Right lobe of liver (tissue), 6 donors: ENCODE results near the gene CUBN. TPM values are rescaled to one million over a fixed set of nuclear protein-coding genes. Genes with fewer than 3 reads are reported as not detected.

Source experiments
- ATAC-seq, 4 donors: fragments of 200-7000 bp; cut with Tn5 transposase; one replicate each; pipeline ENCODE4 v1.9.1; 2020; ENCODE audit warnings: mild to moderate bottlenecking in 4 of 4, moderate library complexity in 4 of 4
- DNase-seq, 3 donors: peaks; one replicate each; pipeline ENCODE4 v3.0.0-alpha.2; 2020
- H3K27ac ChIP-seq, 3 donors: fragments of 200-600 bp; one replicate each; pipeline ENCODE4 v1.8.0; 2022
- H3K27me3 ChIP-seq, 2 donors: fragments of 200-600 bp; one replicate each; pipeline ENCODE4 v1.8.0; 2022
- H3K36me3 ChIP-seq, 4 donors: fragments of 200-600 bp; sonication (generic) in 1 of 4; one replicate each; pipeline versions ENCODE4 v1.5.1 to v1.8.0; 2017 to 2022; ENCODE audit warnings: control low read depth in 1 of 4
- H3K4me1 ChIP-seq, 4 donors: fragments of 200-600 bp; sonication (generic) in 1 of 4; one replicate each; pipeline versions ENCODE4 v1.5.1 to v1.8.0; 2017 to 2022; ENCODE audit warnings: control low read depth in 1 of 4
- H3K4me3 ChIP-seq, 3 donors: fragments of 200-600 bp; one replicate each; pipeline ENCODE4 v1.8.0; 2022
- H3K9me3 ChIP-seq, 4 donors: fragments of 200-600 bp; sonication (generic) in 1 of 4; one replicate each; pipeline versions ENCODE4 v1.5.1 to v1.8.0; 2017 to 2022; ENCODE audit warnings: control low read depth in 1 of 4
- POLR2A ChIP-seq: fragments of 450-650 bp; IDR thresholded peaks from one replicate; pipeline ENCODE4 v1.6.1; 2017; ENCODE audit warnings: antibody characterized with exemption, mild to moderate bottlenecking
- WGBS: methylation state at CpG from one replicate; pipeline ENCODE4 v1.1.6; 2018; ENCODE audit warnings: low coverage, low lambda C conversion rate; ENCODE audit not compliant: insufficient coverage; ENCODE audit errors: missing lambda C conversion rate; 5-methylcytosine and 5-hydroxymethylcytosine counted together
- intact Hi-C, 2 donors: fragments of 100-400 bp; cut with DNase I; formaldehyde crosslinking; loops; one replicate each; pipeline versions ENCODE4 v1.11.2 to v1.14.1; 2022
- total RNA-seq, 6 experiments: library from RNA; depleted of rRNA in 2 of 6; stranded (reverse); fragments of >200 nt in 2 of 6; fragmentation: NEBNext Ultra II Directional in 3 of 6; extraction: Animal tissue kit (Norgen Biotek cat#: 25700) in 3 of 6; gene quantifications; one replicate each; pipeline versions ENCODE4 v1.1.0 to v1.2.4, GENCODE V29; 2016 to 2023
- TF ChIP-seq, protein P1 (sequence below), 4 donors: fragments of 200-600 bp in 3 of 4; fragments of 450-650 bp in 1 of 4; IDR thresholded peaks; one replicate each; pipeline versions ENCODE4 v1.5.1 to v1.8.0; 2016 to 2022; ENCODE audit warnings: antibody characterized with exemption in 4 of 4, mild to moderate bottlenecking in 2 of 4
- donor health status: DM: no; HTN: yes; CAD: no.
- donor health status: DM: no; HTN: no; CAD: no.
- donor health status: DM: no; HTN: no; CAD: no.
- donor health status: DM: no; HTN: yes; CAD: no.
- donor health status: DM: no; HTN: yes; CAD: no.

Gene CUBN
- total RNA-seq, 6 experiments from 2014 or later: 0.07 to 0.74 (median 0.27) TPM

- H3K4me3 ChIP-seq: no peak overlapping the region
- WGBS: 60% methylated on average over 4 of the region's 4 CpGs
- H3K4me1 ChIP-seq: no peaks in the 10 kb centered on the region
- TF ChIP-seq, protein P1, sequence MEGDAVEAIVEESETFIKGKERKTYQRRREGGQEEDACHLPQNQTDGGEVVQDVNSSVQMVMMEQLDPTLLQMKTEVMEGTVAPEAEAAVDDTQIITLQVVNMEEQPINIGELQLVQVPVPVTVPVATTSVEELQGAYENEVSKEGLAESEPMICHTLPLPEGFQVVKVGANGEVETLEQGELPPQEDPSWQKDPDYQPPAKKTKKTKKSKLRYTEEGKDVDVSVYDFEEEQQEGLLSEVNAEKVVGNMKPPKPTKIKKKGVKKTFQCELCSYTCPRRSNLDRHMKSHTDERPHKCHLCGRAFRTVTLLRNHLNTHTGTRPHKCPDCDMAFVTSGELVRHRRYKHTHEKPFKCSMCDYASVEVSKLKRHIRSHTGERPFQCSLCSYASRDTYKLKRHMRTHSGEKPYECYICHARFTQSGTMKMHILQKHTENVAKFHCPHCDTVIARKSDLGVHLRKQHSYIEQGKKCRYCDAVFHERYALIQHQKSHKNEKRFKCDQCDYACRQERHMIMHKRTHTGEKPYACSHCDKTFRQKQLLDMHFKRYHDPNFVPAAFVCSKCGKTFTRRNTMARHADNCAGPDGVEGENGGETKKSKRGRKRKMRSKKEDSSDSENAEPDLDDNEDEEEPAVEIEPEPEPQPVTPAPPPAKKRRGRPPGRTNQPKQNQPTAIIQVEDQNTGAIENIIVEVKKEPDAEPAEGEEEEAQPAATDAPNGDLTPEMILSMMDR (IDR thresholded peaks at IDR 0.05): no peak
- TF ChIP-seq POLR2A: no peak
- no peaks in the 10 kb centered on the region for H3K27me3 ChIP-seq
- no peaks in the 10 kb centered on the region for H3K36me3 ChIP-seq
- H3K27ac ChIP-seq: no peak overlapping the region
- DNase-seq: no peak
- intact Hi-C loops: no loop called here
- no peak for ATAC-seq
- no peaks in the 10 kb centered on the region for H3K9me3 ChIP-seq
Observed at GRCh38 chr10:17175551-17175950, 45.9 kb upstream of the CUBN start.

DNA sequence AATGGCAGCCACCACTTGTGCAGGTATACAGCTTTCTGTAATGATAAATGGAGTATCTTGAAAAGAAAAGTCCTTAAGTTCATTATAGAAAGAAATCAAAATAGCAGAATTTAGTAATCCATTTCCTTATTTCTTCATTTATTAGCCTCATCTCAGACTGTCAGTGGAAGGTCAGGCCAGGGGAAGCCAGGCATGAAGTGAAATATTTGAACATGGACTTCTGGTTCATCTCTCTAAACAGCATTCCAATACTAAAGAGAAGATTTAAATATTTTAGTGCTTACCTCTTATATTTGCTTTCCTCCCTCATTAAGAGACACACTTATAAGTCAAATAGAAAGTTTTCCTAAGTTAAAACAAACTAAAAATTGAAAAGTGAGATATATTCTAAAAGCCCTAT lies 45.0 kb upstream of the CUBN start:
- intact Hi-C loops: no loop called here

GRCh38 chr10:17171141-17171641 lies 41.6 kb upstream of the CUBN start:
- no peaks in the 10 kb centered on the region for H3K36me3 ChIP-seq
- no peak overlapping the region for H3K27ac ChIP-seq
- DNase-seq (no peak), ATAC-seq (no peak)
- no peaks in the 10 kb centered on the region for H3K9me3 ChIP-seq
- WGBS: 72% methylated on average over 3 of the region's 4 CpGs
- no peaks in the 10 kb centered on the region for H3K27me3 ChIP-seq
- intact Hi-C loops: no loop called here
- H3K4me1 ChIP-seq: no peaks in the 10 kb centered on the region
- no peak overlapping the region for H3K4me3 ChIP-seq
- TF ChIP-seq, protein P1 (IDR thresholded peaks at IDR 0.05): no peak
- TF ChIP-seq POLR2A: no peak

More for the DNA sequence above, 45.0 kb upstream of the CUBN start:
- Histone ChIP-seq H3K4me3 (no peak overlapping the region), H3K9me3 (no peaks in the 10 kb centered on the region), H3K27ac (no peak overlapping the region), H3K27me3 (no peaks in the 10 kb centered on the region), H3K36me3 (no peaks in the 10 kb centered on the region), H3K4me1 (no peaks in the 10 kb centered on the region)
- DNase-seq (no peak), ATAC-seq (no peak)
- no peak for TF ChIP-seq POLR2A
- TF ChIP-seq, protein P1 (IDR thresholded peaks at IDR 0.05): no peak

DNA sequence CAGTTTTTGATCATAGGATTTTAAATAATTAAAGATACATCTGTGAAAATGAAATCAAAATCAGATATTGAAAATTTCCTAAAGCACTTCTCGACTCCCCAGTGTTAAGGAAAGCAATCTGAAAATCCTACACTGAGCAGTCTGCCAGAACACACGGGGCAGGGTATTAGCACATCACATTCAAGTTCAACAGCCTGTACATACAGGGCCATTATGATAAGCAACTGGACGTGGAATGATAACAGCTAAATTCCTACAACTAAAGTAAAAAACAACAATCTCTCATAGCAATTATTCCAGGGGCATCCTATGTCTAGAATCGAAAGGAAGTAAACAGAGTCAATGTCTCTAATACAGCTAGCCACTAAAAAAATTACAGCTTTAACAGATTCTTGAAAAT lies 40.2 kb upstream of the CUBN start:
- H3K27me3 ChIP-seq: no peaks in the 10 kb centered on the region
- H3K36me3 ChIP-seq: no peaks in the 10 kb centered on the region
- intact Hi-C loops: no loop called here
- WGBS: 41% methylated on average over 4 of the region's 4 CpGs
- H3K9me3 ChIP-seq: no peaks in the 10 kb centered on the region
- no peak overlapping the region for H3K4me3 ChIP-seq
- no peak for DNase-seq
- no peaks in the 10 kb centered on the region for H3K4me1 ChIP-seq
- ATAC-seq: no peak
- no peak for TF ChIP-seq POLR2A
- TF ChIP-seq, protein P1 (IDR thresholded peaks at IDR 0.05): no peak
- H3K27ac ChIP-seq: no peak overlapping the region

GRCh38 chr10:17166699-17167098 lies 37.1 kb upstream of the CUBN start:
- no peak for TF ChIP-seq POLR2A
- TF ChIP-seq, protein P1 (IDR thresholded peaks at IDR 0.05): no peak
- intact Hi-C loops: no loop called here
- Histone ChIP-seq H3K9me3 (no peaks in the 10 kb centered on the region), H3K27ac (no peak overlapping the region), H3K36me3 (no peaks in the 10 kb centered on the region), H3K4me3 (no peak overlapping the region), H3K27me3 (no peaks in the 10 kb centered on the region), H3K4me1 (no peaks in the 10 kb centered on the region)
- WGBS: 71% methylated on average over 2 of the region's 3 CpGs
- ATAC-seq (no peak), DNase-seq (no peak)
